Stimulated activated CD4-positive, alpha-beta T cell treated with anti-CD3 and anti-CD28 coated beads, TNF-alpha, amount 100 ng/mL, for 24 hours (primary cell): Measurements from ENCODE around the gene HOXA5.

Experiments
- DNase-seq, 3 experiments: peaks; one replicate each; pipeline ENCODE4 v3.0.0-alpha.2; 2020; ENCODE audit warnings: low read depth in 3 of 3

Gene HOXA5

DNA sequence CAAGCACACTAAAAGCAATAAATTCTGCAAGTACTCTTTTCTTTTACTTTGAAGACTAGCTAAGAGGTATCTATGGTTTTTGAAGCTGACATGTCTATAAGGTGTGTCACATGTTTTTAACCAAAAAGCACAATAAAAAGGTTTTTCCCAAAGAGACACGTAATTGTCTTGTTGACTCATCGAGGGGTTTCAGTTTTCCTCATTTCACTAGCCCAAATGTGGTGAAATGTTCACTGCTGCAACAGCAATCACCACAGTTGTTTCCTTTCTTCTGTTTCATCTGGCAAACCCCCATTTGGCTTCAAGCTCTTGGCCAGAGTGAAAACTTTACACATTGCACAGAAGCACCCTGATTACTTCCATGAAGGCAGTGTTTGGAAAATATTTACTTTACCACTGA is 9.1 kb downstream of the HOXA5 start:
- no peak for DNase-seq

DNA sequence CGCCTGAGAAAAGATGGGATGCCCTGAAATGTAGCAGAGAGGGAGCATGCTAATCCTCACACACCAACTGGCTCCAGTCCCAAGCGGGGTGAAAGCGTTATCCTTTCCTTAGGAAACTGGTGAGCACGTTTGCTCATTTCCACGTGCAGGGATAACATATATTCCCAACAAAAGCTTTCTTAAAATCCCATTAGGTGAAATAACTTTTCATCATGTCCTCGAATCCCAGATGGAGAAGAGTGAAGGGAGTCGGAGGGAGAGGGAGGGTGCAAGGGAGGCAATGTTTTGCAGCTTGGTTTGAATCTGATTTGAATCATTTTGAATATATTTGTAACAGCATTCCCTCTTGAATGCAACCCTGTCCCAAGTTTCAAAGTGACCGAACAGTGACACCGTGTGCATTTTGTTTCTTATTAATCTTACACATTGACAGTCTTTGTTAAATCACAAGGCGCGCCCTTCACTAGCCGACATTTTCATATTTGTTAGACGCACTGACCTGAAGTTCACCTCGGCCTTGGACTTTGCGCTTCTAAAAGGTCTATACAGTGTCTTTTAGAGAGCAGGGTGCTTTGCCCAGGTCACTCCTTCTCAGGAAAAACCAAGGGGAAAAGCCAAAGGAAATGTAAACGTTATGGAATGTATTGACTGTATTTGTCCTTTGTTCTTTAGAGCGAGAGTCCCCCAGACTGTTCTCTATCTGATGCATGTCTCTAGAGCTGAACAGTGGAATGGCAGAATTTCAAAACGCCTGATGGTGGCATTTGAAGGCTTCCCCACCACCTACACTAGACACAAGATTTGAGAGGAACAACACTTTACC is 9.9 kb downstream of the HOXA5 start:
- no peak for DNase-seq

DNA sequence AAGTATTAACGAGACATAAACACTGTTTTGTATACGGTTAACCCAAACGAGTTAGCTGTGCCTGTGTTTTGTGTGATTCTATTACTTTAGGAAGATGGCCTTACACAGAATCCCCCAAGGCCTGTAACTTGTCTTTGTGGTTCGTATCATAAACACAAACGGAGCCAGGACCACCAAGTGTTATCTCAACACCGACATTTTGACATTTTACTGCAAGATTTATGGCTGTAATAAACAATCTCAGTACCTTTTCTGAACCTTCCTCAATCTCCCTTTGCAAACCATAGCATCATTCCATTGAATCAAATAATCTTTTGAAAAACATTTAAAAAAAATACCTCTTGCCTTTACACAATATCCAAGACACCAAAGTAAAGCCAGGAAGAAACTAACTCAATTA is 10.5 kb downstream of the HOXA5 start:
- DNase-seq, result no peak

GRCh38 chr7:27132214-27132613 is 11.3 kb downstream of the HOXA5 start:
- DNase-seq, result no peak

DNA sequence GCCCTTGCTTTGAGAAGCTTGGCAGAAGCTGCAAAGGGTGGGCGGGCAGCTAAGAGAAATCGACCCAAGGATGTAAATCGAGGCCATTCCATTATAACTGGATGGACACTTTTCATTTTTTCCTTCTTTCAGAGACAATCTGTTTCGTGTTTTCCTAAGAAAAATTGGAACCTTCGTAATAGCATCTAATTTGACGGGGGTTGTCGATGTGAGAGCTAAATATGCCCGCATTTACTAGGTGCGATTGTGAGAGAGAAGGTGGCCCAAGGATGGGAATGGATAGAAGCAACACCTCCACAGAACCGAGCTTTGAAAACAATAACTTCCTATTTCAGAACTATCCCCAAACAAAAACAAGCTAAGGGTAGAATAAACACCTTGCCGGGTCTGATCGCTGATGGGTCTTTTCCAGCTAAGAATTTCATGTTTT is 12.1 kb downstream of the HOXA5 start:
- no peak for DNase-seq

GRCh38 chr7:27130540-27131389 is 12.7 kb downstream of the HOXA5 start, which contains the start of gene HOXA4:
Gene HOXA4 (minus strand): TSS chr7:27130757. CDS start chr7:27130733, 24 bp downstream.
- DNase-seq, result peak; percentile 40 to 63 (median 55)

GRCh38 chr7:27129729-27130539 is 13.5 kb downstream of the HOXA5 start:
- no peak for DNase-seq

- no peak for DNase-seq
These were observed 14.4 kb downstream of the HOXA5 start for GRCh38 chr7:27128776-27129728.

DNA sequence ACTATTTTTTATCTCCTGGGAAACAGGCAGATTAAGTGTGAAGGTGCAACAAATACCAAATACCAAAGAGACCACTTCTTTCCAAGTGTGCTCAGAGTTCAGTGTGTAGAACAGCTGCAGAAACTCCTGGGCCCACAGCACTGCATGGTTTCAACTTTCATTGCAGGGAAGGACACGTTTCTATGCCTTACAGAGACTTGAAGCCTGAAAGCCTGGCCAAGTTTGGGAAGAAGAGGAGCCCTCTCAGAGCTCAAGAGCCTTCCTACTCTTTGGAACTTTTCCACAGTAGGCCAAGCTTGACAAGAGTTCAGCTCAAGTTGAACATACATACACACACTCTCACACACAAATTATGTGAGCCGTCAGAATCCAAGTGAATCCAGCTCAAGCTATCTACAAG is 15.4 kb downstream of the HOXA5 start:
- no peak for DNase-seq

- DNase-seq, result no peak
These were observed 16.7 kb downstream of the HOXA5 start for GRCh38 chr7:27126596-27127327.

- DNase-seq, result no peak
These were observed 17.5 kb downstream of the HOXA5 start for GRCh38 chr7:27125986-27126394.

DNA sequence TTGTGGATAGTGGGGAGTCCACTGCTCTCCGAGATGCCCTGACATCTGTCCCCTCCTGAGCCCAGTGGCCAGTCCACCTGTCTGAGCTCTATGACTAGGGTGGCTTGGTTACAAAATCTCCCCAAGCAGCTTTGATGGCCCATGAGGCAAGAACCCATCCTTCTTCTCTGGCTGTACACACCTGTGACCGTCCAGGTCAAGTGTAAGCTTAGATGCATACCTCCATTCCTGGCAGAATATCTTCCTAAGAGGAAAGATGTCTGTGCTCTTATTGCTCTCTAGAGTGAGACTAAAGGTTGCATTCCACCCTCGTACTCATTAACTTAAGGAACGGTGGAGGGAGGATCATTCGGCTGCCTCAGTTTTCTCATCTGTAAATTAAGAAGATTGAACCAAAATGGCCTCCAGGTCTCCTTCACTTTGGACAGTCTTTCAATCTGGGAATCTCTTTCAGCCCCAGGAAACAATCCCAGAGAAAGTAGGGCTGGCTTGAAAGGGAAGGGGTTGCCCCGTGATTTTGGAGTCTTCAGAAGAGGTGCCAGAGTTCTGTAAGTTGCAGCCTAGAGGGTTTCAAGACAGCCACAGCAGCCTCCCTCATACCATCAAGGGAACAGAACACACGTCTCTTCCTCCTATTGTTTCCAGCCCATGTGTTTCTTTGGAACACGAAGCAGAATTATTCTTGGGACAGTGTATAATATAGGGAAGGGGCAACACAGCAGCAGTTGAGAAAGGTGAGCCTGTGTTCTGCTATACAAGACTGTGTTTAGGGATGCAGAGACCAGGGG is 18.4 kb downstream of the HOXA5 start:
- DNase-seq, result no peak

GRCh38 chr7:27124096-27124901 is 19.2 kb downstream of the HOXA5 start:
- DNase-seq, result no peak

GRCh38 chr7:27123477-27124053 is 19.9 kb downstream of the HOXA5 start:
- no peak for DNase-seq

GRCh38 chr7:27123007-27123476 is 20.4 kb downstream of the HOXA5 start:
- DNase-seq, result no peak

DNA sequence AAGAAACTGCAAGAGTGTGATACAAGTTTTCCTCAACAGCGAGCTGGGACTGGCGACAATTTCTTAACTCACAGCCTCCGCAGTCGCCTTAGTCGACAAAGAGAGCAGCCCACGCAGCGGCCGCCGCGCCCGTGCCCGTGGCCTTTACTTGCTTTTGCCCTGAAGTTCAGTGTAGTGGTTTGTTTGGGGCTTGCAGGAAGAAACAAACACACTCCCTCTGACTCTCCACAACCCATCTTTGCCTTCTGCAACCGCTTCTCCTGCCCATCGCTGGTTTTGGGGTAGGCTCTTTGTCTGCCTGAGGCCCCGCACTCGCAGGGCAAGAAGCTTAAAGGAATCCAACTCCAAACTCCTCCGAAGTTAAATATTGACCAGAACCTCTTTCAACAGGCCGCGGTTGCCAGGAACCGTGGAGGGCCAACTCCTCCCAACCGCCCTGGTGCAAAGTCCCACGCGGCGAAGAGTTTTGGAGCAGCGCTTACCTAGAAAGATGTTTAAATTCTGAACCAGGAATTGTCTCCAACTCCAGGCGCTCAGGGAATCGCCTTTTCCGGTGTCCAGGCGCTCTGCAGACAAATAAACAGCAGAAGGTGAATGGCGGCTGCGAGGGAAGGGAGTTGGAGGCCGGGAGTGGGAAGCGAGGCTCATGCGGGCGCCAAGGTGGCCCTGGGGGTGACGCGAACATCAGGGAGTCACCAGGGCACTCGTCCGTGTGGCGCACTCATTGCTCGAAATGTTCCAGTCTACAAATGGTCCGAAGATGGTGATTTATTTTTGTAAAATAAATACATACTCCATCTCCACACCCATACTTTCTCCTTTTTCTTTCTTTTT is 21.2 kb downstream of the HOXA5 start:
- DNase-seq, result no peak

- no peak for DNase-seq
These were observed 21.8 kb downstream of the HOXA5 start for GRCh38 chr7:27121684-27122076.
